GM18861 (cell line): ENCODE measurements around the gene ADPRS.
A peak's percentile ranks its signal among the peaks of the same experiment; 100 is the strongest.

ENCODE experiments used
- ATAC-seq: cut with Tn5 transposase; IDR thresholded peaks from one replicate; pipeline ENCODE4 v1.9.1; 2021; ENCODE audit not compliant: unreplicated experiment

ADPRS gene

DNA sequence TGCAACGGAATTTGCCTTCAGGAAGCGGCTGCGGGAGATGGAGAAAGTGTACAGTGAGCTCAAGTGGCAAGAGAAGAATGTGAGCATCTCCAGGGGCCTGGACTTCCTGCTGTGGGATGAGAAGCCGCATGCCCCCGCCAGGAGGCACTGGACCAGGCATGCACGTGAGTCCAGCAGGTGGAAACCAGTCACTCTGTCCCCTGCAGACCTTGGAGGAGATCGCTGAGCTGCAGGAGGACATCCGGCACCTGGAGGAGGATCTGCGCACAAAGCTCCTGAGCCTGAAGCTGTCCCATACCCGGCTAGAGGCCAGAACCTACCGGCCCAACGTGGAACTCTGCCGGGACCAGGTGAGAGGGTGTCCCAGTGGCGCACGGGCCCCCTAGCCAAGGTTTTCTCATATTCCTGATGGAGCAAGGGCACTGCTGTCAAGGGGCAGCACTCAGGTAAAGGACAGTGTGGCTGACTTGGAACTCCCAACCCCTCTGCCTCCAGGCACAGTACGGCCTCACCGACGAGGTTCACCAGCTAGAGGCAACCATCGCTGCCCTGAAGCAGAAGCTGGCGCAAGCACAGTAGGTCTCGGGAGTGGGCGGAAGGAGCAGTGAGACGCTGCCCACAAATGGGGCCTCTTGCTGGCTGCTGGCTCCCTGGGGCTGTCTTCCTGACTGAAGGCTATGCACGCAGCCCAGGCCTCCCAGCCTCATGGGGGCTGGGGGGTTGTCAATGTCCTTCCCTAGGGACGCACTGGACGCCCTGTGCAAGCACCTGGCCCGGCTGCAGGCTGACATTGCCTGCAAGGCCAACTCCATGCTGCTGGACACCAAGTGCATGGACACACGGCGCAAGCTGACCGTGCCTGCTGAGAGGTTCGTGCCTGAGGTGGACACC lies 1.2 kb upstream of the ADPRS start:
- ATAC-seq, result no peak

DNA sequence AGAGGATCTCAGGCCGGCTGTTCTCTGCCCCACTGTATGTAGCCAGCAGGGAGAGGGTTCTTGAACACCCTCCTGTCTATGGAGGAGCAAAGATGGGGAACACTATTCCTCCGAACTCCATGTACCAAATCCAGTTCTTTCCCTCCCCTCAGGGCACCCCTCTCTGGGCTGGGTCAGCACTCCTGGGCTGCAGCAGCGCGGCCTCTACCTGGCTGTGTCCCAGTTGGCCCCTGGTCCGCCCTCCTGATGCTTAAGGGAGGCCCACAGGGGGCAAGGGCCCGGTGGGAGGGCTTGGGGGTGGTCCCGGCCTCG lies 471 bp upstream of the ADPRS start:
- peak; percentile 3 for ATAC-seq

DNA sequence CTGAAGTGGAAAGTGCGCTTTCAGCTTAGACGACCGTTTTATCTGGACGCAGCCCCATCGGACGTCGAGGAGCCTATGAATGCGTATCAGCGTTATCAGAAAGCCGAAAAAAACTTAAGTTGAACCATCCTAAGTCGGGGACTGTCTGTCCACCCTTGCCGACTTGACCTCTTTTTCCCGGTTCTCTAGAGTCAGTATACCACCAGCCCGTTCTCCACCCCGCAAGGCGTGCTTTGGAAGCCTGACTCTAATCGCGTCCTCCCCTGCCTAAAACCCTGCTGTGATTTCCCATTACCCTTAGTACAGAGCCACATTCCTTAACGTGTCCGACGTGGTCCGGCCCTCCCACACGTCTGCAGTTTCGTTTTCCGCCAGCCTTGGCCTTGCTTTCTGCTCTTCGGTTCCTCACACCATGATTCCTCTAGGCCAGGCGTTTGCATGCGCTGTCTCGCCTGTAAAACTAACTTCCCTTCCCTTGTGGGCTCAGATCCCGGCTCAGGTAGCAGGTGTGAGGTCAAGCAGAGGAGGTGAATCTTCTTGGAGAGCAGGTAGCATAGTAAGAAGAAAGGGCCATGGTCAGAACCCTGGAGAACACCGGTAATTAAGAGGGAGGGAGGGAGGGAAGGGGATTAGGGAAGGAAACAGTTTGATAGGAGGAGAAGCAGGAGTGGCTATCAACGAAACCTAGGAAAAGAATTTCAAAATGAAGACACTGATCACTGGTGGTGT lies 865 bp downstream of the ADPRS start:
- no peak for ATAC-seq

DNA sequence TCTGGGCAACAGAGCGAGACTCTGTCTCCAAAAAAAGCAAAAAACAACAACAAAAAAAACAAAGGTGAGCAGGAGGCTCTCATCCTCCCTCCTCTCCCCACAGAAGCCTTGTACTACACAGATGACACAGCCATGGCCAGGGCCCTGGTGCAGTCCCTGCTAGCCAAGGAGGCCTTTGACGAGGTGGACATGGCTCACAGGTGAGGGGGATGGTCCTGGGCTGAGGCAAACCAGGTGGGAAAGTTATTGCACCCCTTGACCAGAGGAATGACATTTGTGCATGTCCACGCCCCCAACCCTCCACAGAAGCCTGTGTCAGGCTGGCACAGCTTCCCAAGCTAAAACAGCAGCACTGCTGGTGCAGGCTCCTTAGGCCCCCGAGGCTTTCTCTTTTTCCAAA lies 2.4 kb downstream of the ADPRS start:
- ATAC-seq, result no peak

DNA sequence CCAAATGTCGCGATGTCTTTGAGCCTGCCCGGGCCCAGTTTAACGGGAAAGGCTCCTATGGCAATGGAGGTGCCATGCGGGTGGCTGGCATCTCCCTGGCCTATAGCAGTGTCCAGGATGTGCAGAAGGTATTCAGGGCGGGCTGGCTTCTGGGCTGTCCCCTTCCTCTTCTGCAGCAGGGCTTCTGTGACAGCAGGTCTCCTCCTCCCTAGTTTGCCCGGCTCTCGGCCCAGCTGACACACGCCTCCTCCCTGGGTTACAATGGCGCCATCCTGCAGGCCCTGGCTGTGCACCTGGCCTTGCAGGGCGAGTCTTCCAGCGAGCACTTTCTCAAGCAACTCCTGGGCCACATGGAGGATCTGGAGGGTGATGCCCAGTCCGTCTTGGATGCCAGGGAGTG lies 3.0 kb downstream of the ADPRS start:
- no peak for ATAC-seq

DNA sequence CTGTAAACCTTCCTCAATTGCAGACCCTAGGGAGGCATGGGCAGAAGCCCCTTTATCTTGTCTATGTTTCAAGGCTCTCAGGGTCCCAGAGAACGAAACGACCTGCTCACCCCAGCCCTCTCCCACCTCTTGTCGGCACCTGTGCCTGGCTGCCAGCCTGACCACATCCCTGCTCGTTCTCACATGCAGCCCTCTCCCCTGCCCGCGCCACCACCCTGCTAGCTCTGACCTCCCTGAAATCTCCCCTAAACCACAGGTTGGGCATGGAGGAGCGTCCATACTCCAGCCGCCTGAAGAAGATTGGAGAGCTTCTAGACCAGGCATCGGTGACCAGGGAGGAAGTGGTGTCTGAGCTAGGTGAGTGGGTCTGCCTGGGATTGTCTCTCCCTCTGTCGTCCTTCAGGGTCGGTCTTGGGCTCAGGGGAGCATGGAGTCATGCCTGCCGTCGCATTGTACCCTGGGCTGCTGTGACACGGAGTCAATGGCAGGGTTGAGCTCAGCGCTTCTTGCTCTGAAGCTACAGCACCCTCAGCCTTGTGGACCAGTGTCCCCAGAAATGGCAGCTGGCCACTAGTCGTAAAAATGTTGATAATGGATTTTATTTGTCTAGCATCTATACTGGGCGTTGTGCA lies 3.6 kb downstream of the ADPRS start:
- no peak for ATAC-seq

DNA sequence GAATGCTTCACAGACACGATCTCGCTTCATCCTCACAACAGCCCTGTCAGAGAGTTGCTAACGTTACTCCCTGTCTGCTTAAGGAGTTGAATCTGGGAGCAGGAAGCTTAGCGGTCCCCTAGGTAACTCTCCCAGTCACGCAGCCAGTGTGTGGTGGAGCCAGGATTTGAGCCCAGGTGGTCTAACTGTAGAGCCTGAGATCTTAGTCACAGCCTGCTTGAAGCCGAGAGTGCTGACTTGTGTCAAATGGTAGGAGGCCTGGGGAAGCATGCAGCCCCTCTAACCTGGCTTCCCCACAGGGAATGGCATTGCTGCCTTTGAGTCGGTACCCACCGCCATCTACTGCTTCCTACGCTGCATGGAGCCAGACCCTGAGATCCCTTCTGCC lies 4.1 kb downstream of the ADPRS start:
- ATAC-seq, result no peak

DNA sequence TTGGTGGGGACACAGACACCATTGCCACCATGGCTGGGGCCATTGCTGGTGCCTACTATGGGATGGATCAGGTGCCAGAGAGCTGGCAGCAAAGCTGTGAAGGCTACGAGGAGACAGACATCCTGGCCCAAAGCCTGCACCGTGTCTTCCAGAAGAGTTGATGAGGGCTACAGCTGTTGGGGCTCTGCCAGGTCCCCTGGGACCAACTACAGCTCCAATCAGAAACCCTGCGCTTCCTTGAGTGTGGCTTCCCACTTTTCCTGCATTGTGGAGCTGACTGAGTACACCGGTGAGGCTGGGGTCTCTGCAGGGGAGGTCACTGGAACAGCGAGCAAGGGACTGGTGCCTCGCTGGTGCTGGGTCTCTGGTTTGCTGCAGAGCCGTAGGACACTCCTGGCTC lies 4.5 kb downstream of the ADPRS start:
- ATAC-seq, result no peak

DNA sequence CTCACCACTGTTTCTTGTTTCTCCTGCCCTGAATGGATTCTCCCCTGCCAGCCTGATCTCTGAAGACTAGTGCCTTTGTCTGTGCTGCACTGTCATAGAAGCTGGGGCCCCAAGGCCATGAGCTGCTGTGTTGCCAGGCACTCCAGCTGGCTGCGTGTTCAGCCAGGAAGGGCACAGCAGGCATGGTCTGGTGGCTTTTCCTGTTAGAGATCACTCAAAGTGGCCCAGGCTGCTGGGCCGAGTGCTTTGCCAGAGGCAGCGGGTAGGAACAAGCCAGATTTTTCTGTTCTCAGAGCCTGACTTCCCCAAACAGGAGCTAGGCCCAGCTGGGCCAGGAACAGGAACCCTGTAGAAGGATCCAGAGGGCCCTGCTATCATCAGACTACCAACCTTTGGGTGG lies 5.2 kb downstream of the ADPRS start:
- no peak for ATAC-seq

DNA sequence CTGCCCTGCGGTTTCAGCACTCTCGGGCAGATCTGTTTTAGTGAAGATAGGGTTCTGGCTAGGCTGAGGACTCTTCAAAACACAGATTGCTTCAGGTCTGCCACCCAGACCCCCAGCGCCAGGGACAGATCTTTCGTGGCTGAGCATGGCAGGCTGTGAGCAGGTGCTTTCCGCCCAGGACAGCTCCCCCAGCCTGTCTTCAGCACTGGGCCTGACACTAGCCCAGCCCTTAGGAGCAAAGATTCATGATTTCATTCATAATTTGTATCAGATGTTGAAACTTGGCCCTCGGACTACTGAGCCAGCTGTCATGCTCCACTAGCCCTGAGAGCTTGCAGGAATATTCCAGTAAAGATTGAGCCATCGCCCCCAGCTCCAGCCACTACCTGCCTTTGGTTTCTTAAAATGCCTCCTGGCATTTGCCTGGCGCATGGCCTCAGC lies 5.9 kb downstream of the ADPRS start:
- no peak for ATAC-seq

DNA sequence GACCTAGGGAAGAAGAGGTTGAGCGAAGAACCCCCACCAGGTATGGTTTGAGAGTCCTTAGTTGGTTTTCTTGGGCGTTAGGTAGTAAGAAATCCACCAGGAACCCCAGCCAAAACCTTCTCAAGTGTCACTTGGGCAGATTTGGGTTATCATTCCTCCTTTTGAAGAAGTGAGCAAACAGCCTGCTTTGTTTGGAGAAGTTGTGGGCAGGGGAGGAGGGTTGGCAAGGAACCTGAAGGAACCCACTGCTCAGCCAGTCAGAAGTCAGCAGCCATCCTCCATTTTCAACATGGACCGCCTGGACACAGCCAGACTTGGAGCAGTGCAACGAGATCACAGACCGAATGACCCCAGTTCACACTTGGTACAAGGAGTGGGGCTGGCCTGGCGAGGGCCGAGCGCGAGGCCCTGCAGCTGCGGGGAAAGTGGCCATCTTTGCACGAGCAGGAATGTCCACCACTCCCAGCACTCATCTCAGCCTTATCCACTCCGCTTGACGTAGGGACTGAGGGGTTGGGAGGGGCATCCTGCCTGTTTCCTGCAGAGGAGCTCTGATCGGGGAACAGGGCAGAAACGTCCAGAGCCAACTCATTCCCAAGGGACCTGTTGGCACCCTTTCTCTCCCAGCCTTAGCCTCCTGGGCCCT lies 7.2 kb downstream of the ADPRS start:
- no peak for ATAC-seq

DNA sequence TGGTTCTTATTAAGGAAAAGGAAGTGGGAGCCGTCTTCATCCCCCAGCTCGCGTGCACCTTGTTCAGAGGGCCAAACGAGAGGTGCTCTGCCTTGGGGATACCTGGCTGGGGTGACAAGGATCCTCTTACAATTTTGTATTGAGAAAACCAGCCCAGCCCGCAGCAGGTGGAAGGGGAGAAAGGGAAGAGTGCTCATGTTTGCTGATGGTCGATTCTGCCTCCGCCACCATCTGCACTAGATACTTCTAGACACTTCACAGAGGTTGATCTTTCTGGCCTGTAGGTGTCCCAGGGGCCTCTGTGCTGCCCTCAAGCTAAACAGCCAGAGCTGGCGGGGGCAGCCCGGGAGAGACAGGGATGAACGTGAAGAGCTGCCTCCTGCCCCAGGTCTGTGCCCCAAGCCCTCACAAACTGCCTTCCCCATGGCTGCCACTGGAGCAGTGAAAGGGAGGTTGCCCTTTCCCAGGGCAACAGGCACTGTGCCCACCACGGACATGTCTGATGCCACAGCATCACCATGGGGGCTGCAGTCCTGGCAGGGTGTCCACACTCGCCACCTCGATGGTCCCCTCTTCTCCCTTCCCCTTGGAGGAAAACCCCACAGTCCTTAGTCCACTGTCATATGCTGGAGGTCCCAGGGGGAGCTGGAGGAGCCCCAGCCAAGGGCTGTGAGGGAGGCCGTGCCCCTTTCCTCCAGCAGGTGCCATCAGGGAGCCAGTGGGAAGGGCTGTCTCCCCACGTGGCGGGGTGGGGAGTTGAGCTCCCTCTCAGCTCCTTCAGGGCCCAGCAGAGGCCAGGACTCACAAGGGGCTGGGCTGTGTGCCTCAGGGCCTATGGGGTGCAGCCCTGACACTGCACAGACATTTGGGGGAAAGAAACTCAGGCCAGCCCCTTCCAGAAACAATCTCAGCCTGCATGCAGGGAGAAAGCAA lies 8.1 kb downstream of the ADPRS start:
- ATAC-seq, result no peak

DNA sequence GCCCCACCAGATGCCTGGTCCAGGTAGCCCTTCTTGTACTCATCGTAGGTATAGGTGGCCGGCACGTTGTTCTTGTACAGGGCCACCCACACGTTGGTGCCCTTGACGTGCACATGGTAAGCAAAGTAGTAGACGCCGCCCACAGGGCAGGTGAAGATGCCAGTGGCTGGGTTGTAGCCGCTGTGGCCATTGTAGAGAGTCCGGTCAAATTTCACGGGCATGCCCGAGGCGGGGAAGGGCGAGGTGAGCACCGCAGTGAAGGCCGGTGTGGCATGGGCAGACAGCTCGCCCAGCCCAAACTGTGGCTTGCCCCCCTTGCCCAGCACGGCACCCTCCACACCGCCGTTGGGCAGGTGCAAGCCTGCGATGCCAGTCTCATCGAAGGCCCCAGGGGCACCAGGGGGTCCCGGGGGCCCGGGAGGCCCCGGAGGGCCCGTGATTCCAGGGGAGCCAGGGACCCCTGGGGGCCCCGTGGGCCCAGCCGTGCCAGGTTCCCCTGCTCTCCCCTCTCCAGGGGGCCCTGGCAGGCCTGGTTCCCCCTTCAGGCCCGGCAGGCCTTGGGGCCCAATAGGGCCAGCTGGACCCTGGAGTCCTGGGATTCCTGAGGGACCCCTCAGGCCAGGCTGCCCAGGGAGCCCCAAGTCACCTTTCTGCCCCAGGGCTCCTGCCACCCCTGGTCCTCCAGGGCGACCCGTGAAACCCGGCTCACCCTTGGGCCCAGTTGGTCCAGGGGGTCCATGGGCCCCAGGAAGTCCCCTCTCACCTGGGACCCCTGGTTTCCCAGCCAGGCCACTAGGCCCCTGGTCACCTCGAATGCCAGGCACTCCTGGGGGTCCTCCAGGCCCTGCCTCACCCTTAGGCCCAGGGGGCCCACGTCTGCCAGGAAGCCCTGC lies 9.2 kb downstream of the ADPRS start:
- no peak for ATAC-seq

DNA sequence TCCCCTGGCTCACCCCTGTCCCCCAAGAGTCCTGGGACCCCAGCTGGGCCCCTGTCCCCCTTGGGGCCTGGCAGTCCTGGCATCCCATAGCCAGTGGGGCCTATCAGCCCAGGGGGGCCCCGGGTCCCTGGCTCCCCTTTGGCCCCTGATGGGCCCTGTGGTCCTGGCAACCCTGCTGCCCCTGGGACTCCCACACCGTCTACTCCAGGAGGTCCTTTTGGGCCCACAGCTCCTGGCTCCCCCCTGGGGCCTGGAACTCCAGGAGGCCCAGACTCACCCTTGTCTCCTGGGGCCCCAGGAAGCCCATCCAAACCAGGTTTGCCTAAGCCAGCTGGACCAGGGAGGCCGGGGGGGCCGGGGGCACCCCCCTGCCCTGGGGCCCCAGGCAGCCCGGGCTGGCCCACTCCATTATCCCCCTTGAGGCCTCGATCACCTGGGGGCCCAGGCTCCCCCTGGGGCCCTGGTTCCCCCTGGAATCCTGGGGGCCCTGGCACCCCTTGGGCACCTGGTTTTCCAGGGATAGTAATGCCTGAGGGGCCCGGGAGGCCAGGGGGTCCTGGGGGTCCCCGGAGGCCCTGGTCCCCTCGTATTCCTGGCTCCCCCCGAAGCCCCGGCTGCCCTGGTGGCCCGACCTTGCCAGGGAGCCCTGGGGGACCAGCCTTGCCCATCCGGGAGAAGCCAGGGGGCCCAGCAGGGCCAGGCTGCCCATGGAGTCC lies 10.1 kb downstream of the ADPRS start:
- no peak for ATAC-seq

DNA sequence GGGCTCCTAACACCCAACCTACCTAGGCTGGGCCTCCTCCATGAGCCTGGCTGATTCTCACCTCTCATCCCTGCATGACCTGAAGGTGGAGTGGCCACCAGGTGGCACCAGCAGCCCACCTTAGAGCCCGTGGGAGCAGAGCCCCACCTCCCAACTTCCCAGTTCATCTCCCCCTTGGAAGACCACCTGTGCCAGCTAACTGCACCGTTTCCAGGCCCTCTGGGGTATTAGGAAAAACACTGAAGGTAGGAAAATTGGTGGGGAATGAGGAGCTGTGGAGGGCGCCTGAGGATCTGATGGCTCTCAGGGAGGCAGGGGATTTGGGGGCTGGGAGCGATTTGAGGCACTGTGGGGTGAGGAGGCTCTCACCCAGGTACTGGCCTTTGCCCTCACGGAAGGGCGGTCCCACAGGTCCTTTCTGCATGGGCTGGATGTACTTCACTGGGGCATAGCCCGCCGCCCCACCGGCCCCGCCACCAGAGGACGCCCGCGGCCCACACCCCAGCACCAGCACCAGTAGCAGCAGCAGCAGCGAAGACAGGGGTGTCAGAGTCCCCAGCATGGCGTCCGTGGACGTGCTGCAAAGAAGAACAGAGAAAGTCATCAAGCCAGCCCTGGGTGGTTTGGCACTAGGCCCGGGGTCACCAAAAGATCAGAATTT lies 11.1 kb downstream of the ADPRS start:
- ATAC-seq, result no peak

DNA sequence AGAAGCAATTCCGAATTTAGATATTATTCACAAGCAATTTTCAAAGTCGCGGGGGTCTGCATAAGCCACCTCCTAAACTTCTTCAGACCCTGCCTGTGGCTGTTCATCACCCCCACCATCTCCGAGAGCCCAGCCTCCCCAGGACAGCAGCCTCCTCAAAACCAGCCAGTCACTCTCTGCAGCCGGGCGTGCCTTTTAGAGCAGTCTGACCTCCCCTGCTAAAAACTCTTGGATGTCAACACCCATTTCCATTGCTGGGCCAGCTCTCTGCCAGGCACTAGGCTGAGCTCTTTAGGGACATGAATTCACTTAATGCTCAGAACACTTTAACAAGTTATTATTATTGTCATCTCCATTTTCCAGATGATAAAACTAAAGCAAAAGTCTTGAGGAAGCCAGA lies 11.7 kb downstream of the ADPRS start:
- ATAC-seq, result no peak

DNA sequence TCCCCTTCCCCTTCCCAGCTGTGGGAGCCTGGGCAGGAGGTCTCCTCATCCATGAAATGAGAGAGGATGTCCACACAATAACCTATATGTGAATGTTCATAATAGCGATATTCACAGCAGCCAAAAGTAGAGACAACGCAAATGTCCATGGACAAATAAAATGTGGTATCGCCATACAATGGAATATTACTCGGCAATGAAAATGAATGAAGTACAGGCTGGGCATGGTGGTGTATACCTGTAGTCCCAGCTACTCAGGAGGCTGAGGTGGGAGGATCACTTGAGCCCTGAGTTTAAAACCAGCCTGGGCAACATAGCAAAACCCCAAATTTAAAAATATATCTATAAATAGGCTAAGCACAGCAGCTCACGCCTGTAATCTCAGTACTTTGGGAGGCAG lies 12.9 kb downstream of the ADPRS start:
- no peak for ATAC-seq

DNA sequence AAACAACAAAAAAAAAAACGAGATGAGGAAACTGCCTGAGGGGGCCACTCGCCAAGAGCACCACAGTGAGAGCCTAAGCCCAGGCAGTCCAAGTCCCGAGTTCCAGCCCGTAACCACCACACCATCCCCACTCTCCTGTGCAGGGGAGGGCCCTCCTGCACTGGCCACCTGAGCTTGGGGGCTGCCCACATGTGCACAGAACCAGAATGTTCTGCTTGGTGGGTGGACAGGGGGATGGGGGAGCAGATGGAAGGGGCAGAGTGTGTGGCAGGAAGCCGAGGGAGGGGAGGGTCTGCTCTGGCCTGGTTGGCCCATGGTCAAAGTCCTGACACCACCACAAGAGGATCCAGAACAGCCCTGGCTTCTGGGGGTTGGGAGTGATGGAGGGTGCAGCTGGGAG lies 17.6 kb downstream of the ADPRS start:
- no peak for ATAC-seq
